Body of pancreas (tissue), 4 donors: ENCODE data around the gene TINAGL1. TPM values are rescaled to one million over a fixed set of nuclear protein-coding genes. Genes with fewer than 3 reads are reported as not detected.

ENCODE experiments used
- ATAC-seq: fragments of 150-250 bp; one replicate; pipeline ENCODE4 v1.9.1; 2016
- DNase-seq, 4 donors: peaks; one replicate each; pipeline ENCODE4 v3.0.0-alpha.2; 2019
- H3K27ac ChIP-seq, 4 donors: fragments of 200-600 bp; sonication (generic); 1 replicate in 3 of 4; 2 replicates in 1 of 4; pipeline versions ENCODE4 v1.5.1 to v1.6.1; 2016 to 2019; ENCODE audit warnings: mild to moderate bottlenecking in 1 of 4, mixed read lengths in 1 of 4, moderate library complexity in 1 of 4
- H3K27me3 ChIP-seq, 2 donors: fragments of 200-600 bp; sonication (generic); one replicate each; pipeline ENCODE4 v1.6.0; 2016; ENCODE audit warnings: mild to moderate bottlenecking in 1 of 2
- H3K36me3 ChIP-seq, 2 donors: fragments of 200-600 bp; sonication (generic); replicated peaks in 1 of 2; 2 replicates each; pipeline ENCODE4 v1.5.1; 2016; ENCODE audit warnings: low read depth in 2 of 2; ENCODE audit not compliant: insufficient read depth in 1 of 2
- H3K4me1 ChIP-seq: fragments of 200-600 bp; sonication (generic); one replicate; pipeline ENCODE4 v1.6.0; 2016
- H3K4me3 ChIP-seq, 2 donors: fragments of 200-600 bp; sonication (generic); 1 replicate in 1 of 2; 2 replicates in 1 of 2; pipeline ENCODE4 v1.5.1; 2016 to 2019
- H3K9me3 ChIP-seq, 3 donors: fragments of 200-600 bp; sonication (generic); 1 replicate in 2 of 3; 2 replicates in 1 of 3; pipeline ENCODE4 v1.5.1; 2016
- CTCF ChIP-seq, 7 experiments: fragments of 450-650 bp in 4 of 7; fragments of 200-600 bp in 3 of 7; sonication (generic) in 3 of 7; IDR thresholded peaks; one replicate each; pipeline ENCODE4 v1.5.1; 2016 to 2019; ENCODE audit warnings: antibody characterized with exemption in 7 of 7
- POLR2A ChIP-seq, 3 donors: fragments of 450-650 bp; IDR thresholded peaks; one replicate each; pipeline ENCODE4 v1.6.1; 2016; ENCODE audit warnings: antibody characterized with exemption in 3 of 3, mild to moderate bottlenecking in 2 of 3
- WGBS, 2 donors: methylation state at CpG; one replicate each; pipeline ENCODE4 v1.1.5; 2017; 5-methylcytosine and 5-hydroxymethylcytosine counted together
- intact Hi-C: fragments of 100-400 bp; cut with DNase I; formaldehyde crosslinking; loops from one replicate; pipeline ENCODE4 v1.15.1; 2023
- total RNA-seq, 2 donors: library from RNA; depleted of rRNA; stranded (reverse); fragments of >200 nt; gene quantifications; one replicate each; pipeline ENCODE4 v1.1.0, GENCODE V29; 2016

TINAGL1 gene
- total RNA-seq, 2 donors from 2014 or later: 47.2 to 148 TPM

DNA sequence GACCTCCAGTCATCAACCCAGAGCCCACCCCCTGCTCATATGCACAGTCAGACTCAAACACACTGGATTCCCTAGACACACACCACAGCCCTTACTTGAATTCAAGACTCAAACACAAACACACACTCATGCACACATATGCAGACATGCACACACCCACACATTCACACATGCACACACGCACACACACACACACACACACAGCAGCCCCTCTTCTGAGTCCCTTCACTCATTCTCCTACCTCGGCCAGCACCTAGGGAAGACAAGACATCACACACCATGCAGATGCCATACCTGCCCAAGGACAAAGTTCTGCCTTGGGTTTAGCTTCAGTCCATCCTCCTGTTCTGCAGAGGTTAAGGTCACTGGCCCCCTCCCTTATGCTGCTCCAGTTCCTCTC lies 39.6 kb downstream of the TINAGL1 start:
- Histone ChIP-seq H3K9me3 (no peaks in the 10 kb centered on the region), H3K36me3 (no peaks in the 10 kb centered on the region), H3K4me3 (no peak overlapping the region), H3K4me1 (peaks cover 9% of the 10 kb centered on the region), H3K27ac (no peak overlapping the region), H3K27me3 (peaks cover 0 to 5% of the 10 kb centered on the region in 2 donors)
- WGBS, 2 donors: 46 to 90% methylated on average over 2 of the region's 2 CpGs
- DNase-seq (no peak), ATAC-seq (no peak)
- TF ChIP-seq CTCF (IDR thresholded peaks at IDR 0.05) (no peak), POLR2A (IDR thresholded peaks at IDR 0.05) (no peak)
- intact Hi-C loops: no loop called here

DNA sequence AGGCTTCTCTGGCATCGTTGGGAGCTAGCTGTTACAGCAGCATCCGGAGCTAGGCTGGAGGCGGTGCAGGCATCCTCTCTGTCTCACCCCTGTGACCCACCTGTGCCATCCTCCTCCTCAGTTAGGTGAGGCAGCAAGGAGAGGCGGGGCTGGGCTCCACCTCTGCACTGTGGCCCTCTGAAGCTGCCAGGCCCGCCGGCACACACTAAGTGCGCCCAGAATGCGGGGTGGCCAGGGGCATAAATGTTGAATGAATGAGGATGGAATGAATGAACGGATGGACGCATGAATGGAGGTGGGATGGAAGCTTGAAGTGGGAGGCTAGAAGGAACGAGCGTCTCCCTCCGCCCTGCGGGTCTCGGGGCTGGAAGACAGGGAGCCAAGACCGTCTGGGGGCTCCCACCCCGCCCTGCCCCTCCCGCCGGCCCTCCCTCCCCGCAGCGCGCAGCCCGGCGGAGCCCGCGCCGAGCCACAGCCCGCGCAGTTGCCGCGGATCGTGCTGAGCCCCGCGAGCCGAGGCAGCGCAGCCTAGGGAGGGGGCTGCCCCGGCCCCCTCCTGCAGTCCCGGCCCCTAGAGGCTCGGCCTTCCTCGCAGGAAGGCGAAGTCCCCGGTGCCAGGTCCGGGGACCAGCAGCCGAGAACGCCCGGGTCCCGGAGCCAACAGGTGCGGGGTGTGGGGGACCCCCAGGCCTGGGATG lies 41.1 kb downstream of the TINAGL1 start, which contains the start of gene HCRTR1:
HCRTR1 (plus strand) TSS at position 472 of the 698 bp plus-strand sequence. CDS start 1,504 bp downstream, outside the sequence.
- intact Hi-C loops: no loop called here
- TF ChIP-seq CTCF (IDR thresholded peaks at IDR 0.05) (no peak), POLR2A (IDR thresholded peaks at IDR 0.05) (no peak)
- Histone ChIP-seq H3K9me3 (no peaks in the 10 kb centered on the region), H3K4me1 (peaks cover 9% of the 10 kb centered on the region), H3K36me3 (no peaks in the 10 kb centered on the region), H3K27ac (no peak within 1 kb of the TSS), H3K27me3 (peaks cover 0 to 5% of the 10 kb centered on the region in 2 donors), H3K4me3 (peak within 1 kb of the TSS in 1 of 2 donors; percentile 20)
- WGBS, 2 donors: 25 to 35% methylated on average over 26 to 27 of the region's 48 CpGs
- ATAC-seq: no peak
- DNase-seq: no peak

DNA sequence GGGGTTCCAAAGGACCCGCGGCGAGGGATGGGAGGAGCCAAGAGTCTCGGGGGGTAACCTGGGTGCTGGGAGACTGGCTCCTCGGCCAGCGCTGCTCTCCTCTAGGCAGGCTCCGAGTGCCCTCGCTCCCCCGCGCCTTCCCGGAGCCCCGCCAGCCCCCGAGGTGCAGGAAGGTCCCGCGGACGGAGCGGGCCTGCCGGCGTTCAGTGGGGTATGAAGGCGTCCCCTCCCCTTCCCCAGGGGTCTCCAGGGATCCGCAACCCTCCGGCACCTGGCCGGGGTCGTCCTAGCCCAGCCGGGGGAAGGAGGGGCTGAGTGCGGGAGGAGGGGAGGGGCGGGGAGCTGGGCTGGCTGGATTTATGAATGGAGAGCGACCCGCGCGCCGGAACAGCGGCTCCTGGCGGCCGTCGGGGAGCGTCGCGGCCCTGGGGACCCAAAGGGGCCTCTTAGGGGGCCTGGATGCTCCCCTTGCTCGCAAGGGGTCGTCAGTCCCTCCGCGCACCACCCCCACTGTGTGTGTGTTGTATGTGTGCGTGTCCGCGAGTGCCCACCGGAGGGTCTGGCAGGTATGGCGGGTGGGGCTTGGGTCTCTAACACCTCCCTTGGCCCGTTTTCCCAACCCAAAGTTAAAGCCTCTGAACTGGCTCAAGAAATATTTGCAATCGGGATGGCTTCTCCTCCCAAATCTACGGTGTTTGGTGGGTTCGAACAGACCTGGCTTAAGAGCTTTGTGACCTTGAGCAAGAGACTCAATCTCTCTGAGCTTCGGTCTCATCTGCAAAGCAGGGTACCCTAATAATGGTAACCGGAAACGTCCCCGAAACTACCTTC lies 41.8 kb downstream of the TINAGL1 start:
- Histone ChIP-seq H3K4me3 (peak overlapping the region in 1 of 2 donors; percentile 20), H3K36me3 (no peaks in the 10 kb centered on the region), H3K27me3 (peaks cover 0 to 5% of the 10 kb centered on the region in 2 donors), H3K27ac (no peak overlapping the region), H3K9me3 (no peaks in the 10 kb centered on the region), H3K4me1 (peaks cover 9% of the 10 kb centered on the region)
- DNase-seq (peak in 3 of 4 donors; percentile 31 to 60 (median 48)), ATAC-seq (peak; percentile 76)
- intact Hi-C loops: no loop called here
- WGBS, 2 donors: 10 to 27% methylated on average over 7 to 47 of the region's 56 CpGs
- no peak for TF ChIP-seq POLR2A (IDR thresholded peaks at IDR 0.05)
- TF ChIP-seq CTCF (IDR thresholded peaks at IDR 0.05): peak; percentile 53 to 89 (median 63)

GRCh38 chr1:31618916-31619846 lies 42.9 kb downstream of the TINAGL1 start:
- DNase-seq (no peak), ATAC-seq (no peak)
- Histone ChIP-seq H3K4me1 (peaks cover 9% of the 10 kb centered on the region), H3K4me3 (no peak overlapping the region), H3K9me3 (no peaks in the 10 kb centered on the region), H3K27ac (no peak overlapping the region), H3K27me3 (peaks cover 0 to 5% of the 10 kb centered on the region in 2 donors), H3K36me3 (no peaks in the 10 kb centered on the region)
- no peak for TF ChIP-seq POLR2A (IDR thresholded peaks at IDR 0.05)
- TF ChIP-seq CTCF (IDR thresholded peaks at IDR 0.05): no peak
- intact Hi-C loops: no loop called here
- 59 to 68% methylated on average over 19 to 23 of the region's 23 CpGs for WGBS, 2 donors
